Omental fat pad (tissue), 4 donors: Measurements from ENCODE around the gene SPTBN1. TPM values are rescaled to one million over a fixed set of nuclear protein-coding genes. Genes with fewer than 3 reads are reported as not detected.

Experiments used
- ATAC-seq: fragments of 150-250 bp; one replicate; pipeline ENCODE4 v1.9.1; 2016; ENCODE audit warnings: mild to moderate bottlenecking, moderate library complexity; ENCODE audit not compliant: low FRiP score
- DNase-seq: peaks from one replicate; pipeline ENCODE4 v3.0.0-alpha.2; 2019; ENCODE audit warnings: low spot score
- total RNA-seq, 4 donors: library from RNA; depleted of rRNA; stranded (reverse); fragments of >200 nt; gene quantifications; one replicate each; pipeline ENCODE4 v1.1.0, GENCODE V29; 2016
- TF ChIP-seq, protein P1 (sequence below), 3 donors: fragments of 450-650 bp; IDR thresholded peaks; one replicate each; pipeline ENCODE4 v1.5.1; 2016 to 2017; ENCODE audit warnings: antibody characterized with exemption in 3 of 3, mild to moderate bottlenecking in 3 of 3, moderate library complexity in 2 of 3

The SPTBN1 gene
- total RNA-seq, 4 donors from 2014 or later: 681 to 1,046 (median 964) TPM

DNA sequence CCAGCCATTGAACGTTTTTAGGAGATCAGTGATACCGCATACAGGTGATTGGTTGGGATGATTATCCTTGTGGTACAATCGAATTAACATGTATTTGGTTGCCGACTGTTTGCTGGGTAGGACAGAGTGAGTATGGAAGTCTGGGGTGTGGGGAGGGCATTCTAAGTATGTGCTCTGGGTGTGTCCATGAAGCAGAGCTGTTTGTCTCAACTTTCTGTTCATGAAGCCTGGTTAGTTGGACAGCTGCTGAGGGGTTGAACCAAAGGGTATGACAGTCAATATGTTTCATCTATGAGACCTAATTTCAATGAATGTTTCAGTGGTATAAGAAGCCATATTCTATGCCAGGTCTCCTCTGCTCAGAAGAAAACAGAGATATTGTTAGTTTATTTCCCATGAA lies 21.9 kb upstream of the SPTBN1 start:
- DNase-seq (no peak), ATAC-seq (no peak)
- TF ChIP-seq, protein P1, sequence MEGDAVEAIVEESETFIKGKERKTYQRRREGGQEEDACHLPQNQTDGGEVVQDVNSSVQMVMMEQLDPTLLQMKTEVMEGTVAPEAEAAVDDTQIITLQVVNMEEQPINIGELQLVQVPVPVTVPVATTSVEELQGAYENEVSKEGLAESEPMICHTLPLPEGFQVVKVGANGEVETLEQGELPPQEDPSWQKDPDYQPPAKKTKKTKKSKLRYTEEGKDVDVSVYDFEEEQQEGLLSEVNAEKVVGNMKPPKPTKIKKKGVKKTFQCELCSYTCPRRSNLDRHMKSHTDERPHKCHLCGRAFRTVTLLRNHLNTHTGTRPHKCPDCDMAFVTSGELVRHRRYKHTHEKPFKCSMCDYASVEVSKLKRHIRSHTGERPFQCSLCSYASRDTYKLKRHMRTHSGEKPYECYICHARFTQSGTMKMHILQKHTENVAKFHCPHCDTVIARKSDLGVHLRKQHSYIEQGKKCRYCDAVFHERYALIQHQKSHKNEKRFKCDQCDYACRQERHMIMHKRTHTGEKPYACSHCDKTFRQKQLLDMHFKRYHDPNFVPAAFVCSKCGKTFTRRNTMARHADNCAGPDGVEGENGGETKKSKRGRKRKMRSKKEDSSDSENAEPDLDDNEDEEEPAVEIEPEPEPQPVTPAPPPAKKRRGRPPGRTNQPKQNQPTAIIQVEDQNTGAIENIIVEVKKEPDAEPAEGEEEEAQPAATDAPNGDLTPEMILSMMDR (IDR thresholded peaks at IDR 0.05): no peak

DNA sequence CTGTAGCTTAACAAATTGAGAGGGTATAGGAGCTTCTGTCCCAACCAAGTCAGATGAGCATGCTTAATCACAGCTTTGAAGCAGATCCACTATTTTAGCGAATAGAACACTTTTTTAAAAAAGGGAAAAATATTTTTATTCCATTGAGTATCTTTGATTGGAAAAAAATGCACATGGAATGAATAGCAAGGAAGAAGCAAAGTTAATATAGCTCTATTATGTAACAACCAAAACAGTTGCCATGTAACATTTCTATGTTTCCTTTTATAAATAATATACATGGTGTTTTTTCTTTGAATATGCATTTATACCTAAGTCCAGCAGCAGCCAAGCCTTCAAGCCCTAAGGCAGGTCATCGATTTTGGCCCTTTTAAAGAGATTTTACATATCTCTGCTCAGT lies 21.4 kb upstream of the SPTBN1 start:
- no peak for ATAC-seq
- no peak for DNase-seq
- TF ChIP-seq, protein P1 (IDR thresholded peaks at IDR 0.05): no peak

DNA sequence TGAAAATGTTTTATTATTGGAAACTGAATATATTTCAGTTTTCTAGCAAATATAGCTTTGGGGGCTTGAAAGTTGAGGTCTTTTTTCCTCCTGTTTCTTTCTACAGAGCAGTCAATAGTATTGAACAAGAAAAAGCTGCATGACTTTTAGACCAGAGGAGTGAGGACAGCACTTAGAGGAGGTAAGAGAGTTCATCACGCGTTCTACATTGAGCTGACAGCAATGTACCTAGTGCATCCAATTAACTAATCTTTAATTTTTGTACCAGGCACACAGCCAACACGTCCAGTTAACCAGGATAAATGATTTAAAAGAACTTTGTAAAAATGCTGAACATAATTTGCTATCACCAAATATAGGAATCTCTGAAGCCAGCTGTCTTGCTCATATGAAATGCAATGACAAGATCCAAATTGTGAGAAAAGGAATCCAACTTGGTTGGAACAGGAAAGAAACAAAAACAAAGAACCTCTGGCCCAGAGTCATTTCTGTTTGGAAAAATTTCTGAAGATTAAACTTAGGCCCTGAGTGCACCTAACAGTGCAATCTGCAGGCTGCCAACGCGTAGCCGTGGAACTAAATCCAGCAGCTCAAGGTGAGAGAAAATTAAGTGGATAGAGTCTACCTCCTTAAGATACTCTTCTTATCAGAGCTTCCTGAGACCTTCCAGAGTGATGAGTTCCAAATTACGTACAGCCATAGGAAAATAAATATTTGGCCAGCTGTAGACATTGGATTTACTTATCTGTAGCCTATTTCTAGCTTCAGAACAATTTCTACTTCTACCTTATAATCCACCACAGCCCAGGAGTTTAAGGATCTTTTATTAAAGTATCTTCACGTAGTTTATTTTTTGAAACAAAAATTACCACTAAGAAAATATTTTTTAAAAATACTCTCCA lies 20.6 kb upstream of the SPTBN1 start:
- TF ChIP-seq, protein P1 (IDR thresholded peaks at IDR 0.05): no peak
- DNase-seq: no peak
- ATAC-seq: no peak

DNA sequence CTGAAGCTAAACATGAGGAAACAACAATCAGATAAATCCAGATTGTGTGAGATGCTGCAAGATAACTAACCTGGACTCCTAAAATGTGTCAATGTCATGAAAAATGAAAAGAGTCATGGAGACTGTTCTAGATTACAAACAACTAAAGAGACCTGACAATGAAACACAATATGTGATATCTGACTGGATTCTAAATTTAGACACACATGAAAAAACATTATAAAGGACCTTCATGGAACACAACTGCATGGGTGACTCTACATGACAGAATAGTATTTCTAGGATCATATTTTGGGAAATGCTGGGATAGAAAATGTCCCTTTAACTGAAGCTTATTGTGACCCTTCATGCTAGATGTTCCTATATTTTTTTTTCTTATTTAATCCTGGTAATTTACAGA lies 18.5 kb upstream of the SPTBN1 start:
- TF ChIP-seq, protein P1 (IDR thresholded peaks at IDR 0.05): no peak
- ATAC-seq: no peak

DNA sequence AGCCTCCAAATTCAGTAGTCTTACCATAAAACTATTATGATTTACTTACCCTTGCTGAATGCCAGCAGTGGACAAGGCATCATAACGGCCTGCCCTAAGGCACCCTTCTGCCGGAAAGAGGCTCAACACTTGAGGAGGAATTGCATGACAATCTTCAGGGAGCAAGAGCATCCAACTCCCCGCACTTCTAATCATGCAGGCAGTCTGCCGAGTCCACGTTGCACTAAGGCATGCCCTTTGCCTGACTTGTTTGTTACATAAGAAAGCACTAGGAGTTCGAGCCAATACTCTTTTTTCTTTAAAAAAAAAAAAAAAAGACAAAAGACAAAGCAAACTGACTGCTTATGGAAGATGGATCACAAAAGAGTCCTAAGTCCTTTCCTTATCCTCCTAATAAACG lies 17.9 kb upstream of the SPTBN1 start:
- TF ChIP-seq, protein P1 (IDR thresholded peaks at IDR 0.05): no peak
- no peak for ATAC-seq
- DNase-seq: no peak

More for the DNA sequence above, 18.5 kb upstream of the SPTBN1 start:
- no peak for DNase-seq

DNA sequence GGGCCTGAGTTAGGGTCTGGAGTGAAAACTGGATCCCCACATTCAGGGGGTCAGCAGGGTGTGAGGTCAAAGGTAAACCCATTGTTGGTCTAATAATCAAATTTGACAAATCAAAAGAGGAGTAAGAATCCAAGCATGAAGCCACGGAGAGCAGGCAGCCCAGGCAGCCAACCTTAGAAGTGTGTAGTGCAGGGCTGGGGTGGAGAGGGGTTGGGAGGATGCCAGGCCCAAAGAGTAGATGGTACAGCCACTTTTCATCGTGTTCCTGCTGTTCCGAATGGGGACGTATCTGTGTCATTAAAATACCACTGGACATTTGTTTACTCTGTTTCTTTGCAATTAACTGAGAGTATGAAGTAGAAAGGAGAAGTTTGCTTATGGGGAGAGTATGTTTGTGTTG lies 16.5 kb upstream of the SPTBN1 start:
- ATAC-seq (no peak), DNase-seq (no peak)
- TF ChIP-seq, protein P1 (IDR thresholded peaks at IDR 0.05): no peak

DNA sequence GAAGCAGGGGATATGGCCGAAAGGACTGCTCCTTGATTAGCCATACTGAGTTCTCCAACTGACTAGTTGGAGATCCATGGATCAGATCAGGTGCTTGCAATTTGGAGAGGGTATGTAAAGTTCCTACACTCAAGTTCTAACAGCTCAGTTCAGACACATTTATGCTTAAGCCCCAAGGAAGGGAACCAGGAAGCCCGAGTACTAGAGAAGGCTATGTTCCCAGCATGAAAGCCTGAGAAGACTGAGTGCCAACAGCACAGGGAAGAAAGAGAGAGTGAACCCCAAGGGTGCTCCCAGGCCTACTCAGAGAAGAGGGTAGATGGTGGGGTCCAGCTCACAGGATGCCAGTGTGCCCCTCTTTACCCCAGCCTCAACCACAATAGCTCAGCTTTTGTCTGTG lies 16.1 kb upstream of the SPTBN1 start:
- ATAC-seq: no peak

More for the DNA sequence above, 16.1 kb upstream of the SPTBN1 start:
- no peak for DNase-seq
- TF ChIP-seq, protein P1 (IDR thresholded peaks at IDR 0.05): no peak
